HG02884 (cell line): ENCODE results near the gene DDX50.
"Not testable (repeated sequence)": the region's sequence is repeated elsewhere in the genome, so short reads cannot be mapped to it uniquely, and the experiment has no call there.

Source experiments
- ATAC-seq: cut with Tn5 transposase; IDR thresholded peaks from one replicate; pipeline ENCODE4 v1.9.1; 2021; ENCODE audit warnings: mild to moderate bottlenecking, moderate library complexity; ENCODE audit not compliant: unreplicated experiment

The DDX50 gene

GRCh38 chr10:68900427-68901104 is 549 bp upstream of the DDX50 start:
- peak; percentile 34 for ATAC-seq

- ATAC-seq, result no peak
Observed at GRCh38 chr10:68902382-68902781, 1.3 kb downstream of the DDX50 start.

- no peak for ATAC-seq
Observed at GRCh38 chr10:68924593-68924992, 23.5 kb downstream of the DDX50 start.

GRCh38 chr10:68925489-68925888 is 24.4 kb downstream of the DDX50 start:
- ATAC-seq, result no peak

GRCh38 chr10:68929157-68929556 is 28.0 kb downstream of the DDX50 start:
- ATAC-seq, result not testable (repeated sequence)

- not testable (repeated sequence) for ATAC-seq
Observed at GRCh38 chr10:68929888-68930287, 28.8 kb downstream of the DDX50 start.

GRCh38 chr10:68932860-68933259 is 31.7 kb downstream of the DDX50 start:
- ATAC-seq, result not testable (repeated sequence)

GRCh38 chr10:68934994-68935393 is 33.9 kb downstream of the DDX50 start:
- ATAC-seq, result no peak

- ATAC-seq, result no peak
Observed at GRCh38 chr10:68938117-68938516, 37.0 kb downstream of the DDX50 start.

- no peak for ATAC-seq
Observed at GRCh38 chr10:68938884-68939283, 37.8 kb downstream of the DDX50 start.

GRCh38 chr10:68940917-68941316 is 39.8 kb downstream of the DDX50 start:
- not testable (repeated sequence) for ATAC-seq

GRCh38 chr10:68950598-68950997 is 49.5 kb downstream of the DDX50 start:
- ATAC-seq, result no peak

GRCh38 chr10:68954904-68955303 is 53.8 kb downstream of the DDX50 start:
- ATAC-seq, result no peak

- peak; percentile 11 for ATAC-seq
Observed at GRCh38 chr10:68955355-68955831, 54.3 kb downstream of the DDX50 start.

- peak; percentile 93 for ATAC-seq
Observed at GRCh38 chr10:68955832-68956532, 54.9 kb downstream of the DDX50 start, which contains the start of gene DDX21. Gene DDX21, plus strand, starts transcription at chr10:68956170. Its CDS starts 56 bp downstream, at chr10:68956226.

GRCh38 chr10:68957284-68957615 is 56.1 kb downstream of the DDX50 start:
- no peak for ATAC-seq

GRCh38 chr10:68957654-68958053 is 56.5 kb downstream of the DDX50 start:
- ATAC-seq, result no peak

GRCh38 chr10:68959695-68960527 is 58.8 kb downstream of the DDX50 start:
- no peak for ATAC-seq

- no peak for ATAC-seq
Observed at GRCh38 chr10:68963151-68963550, 62.0 kb downstream of the DDX50 start.

GRCh38 chr10:68973975-68974374 is 72.9 kb downstream of the DDX50 start:
- ATAC-seq, result no peak

GRCh38 chr10:68975936-68976473 is 74.9 kb downstream of the DDX50 start:
- not testable (repeated sequence) for ATAC-seq
